GM06990 (cell line): ENCODE data around the gene HYAL4.

Experiments
- DNase-seq: peaks from one replicate; pipeline ENCODE4 v3.0.0-alpha.2; 2011; ENCODE audit not compliant: insufficient read length; ENCODE audit errors: extremely low read depth
- H3K27me3 ChIP-seq: replicated peaks from 2 replicates; pipeline ENCODE4 v1.6.0; 2011; ENCODE audit warnings: low read length; ENCODE audit not compliant: control insufficient read depth, insufficient read depth
- H3K36me3 ChIP-seq: 2 replicates; pipeline ENCODE4 v1.5.1; 2011; ENCODE audit warnings: low read length; ENCODE audit not compliant: control insufficient read depth, insufficient read depth
- H3K4me3 ChIP-seq: replicated peaks from 2 replicates; pipeline ENCODE4 v1.5.1; 2011; ENCODE audit warnings: low read depth, mild to moderate bottlenecking, control low read depth, low read length
- CTCF ChIP-seq: IDR thresholded peaks from 2 replicates; pipeline ENCODE4 v1.5.1; 2011; ENCODE audit warnings: low read length, control low read depth, mild to moderate bottlenecking, inconsistent platforms; ENCODE audit not compliant: insufficient read depth, poor library complexity, severe bottlenecking

The HYAL4 gene, protein sequence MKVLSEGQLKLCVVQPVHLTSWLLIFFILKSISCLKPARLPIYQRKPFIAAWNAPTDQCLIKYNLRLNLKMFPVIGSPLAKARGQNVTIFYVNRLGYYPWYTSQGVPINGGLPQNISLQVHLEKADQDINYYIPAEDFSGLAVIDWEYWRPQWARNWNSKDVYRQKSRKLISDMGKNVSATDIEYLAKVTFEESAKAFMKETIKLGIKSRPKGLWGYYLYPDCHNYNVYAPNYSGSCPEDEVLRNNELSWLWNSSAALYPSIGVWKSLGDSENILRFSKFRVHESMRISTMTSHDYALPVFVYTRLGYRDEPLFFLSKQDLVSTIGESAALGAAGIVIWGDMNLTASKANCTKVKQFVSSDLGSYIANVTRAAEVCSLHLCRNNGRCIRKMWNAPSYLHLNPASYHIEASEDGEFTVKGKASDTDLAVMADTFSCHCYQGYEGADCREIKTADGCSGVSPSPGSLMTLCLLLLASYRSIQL

GRCh38 chr7:123844712-123845219 is at the start of gene HYAL4:
HYAL4 (plus strand) TSS chr7:123845169; CDS start chr7:123868274, 23,105 bp downstream.
- Histone ChIP-seq H3K27me3 (no peaks in the 10 kb centered on the region), H3K4me3 (no peak within 1 kb of the TSS), H3K36me3 (no peaks in the 10 kb centered on the region)
- no peak for TF ChIP-seq CTCF
- no peak for DNase-seq

GRCh38 chr7:123795917-123796316 is 49.1 kb upstream of the HYAL4 start:
- Histone ChIP-seq H3K36me3 (no peaks in the 10 kb centered on the region), H3K27me3 (no peaks in the 10 kb centered on the region), H3K4me3 (no peak overlapping the region)
- no peak for DNase-seq
- no peak for TF ChIP-seq CTCF

DNA sequence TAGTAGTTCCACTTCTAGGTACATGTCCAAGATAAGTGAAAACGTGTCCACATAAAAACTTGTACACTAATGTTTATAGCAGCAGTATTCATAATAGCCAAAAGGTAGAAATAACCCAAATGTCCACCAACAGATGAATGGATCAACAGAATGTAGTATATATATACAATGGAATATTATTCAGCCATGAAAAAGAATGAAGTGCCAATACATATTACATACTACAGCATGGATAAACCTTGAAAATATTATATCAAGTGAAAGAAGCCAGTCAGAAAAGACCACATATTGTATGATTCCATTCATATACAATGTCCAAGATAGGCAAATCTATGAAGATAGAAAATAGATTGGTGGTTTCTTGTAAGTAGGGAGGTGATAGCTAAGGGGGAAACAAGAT is 48.4 kb upstream of the HYAL4 start:
- Histone ChIP-seq H3K4me3 (no peak overlapping the region), H3K27me3 (no peaks in the 10 kb centered on the region), H3K36me3 (no peaks in the 10 kb centered on the region)
- DNase-seq = no peak
- no peak for TF ChIP-seq CTCF

DNA sequence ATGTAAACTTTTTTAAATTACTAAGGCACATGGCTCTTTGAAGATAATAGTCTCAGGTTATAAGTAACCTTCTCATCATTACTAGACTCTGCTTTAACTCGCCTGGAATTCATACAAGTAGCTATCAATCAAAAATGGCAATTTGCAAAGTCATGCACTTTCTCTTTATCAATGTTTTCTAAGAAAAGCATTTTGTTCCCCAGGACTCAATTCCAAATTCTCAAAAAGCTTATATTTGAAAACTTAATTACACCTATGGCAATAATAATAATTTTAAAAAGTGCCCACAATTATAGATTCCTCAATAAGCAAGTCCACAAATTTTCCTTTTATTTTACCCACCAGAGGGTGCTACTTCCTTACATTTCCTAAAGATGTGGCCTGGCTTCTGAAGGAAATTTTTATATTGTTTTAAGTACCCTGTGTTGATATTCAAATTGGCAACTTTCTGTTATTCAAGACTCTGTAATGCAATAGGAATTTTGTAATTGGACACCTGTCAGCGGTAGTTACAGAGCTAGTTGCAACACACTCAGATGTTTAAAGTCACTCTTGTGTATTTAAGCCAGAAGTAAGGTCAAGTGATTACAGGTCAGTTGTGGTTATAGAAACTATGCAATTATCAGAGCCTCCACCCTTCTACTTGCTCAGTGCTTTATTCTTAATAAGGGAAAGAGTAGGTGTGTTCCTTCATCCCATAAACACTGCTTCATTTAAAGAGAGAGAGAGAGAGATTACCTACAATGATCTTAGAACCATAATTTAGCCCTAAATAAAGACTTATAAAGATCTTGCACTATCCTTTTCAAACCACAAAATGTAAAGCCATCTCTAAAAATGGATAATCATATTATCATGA is 47.1 kb upstream of the HYAL4 start:
- H3K36me3 ChIP-seq = no peaks in the 10 kb centered on the region
- peak; percentile 43 for TF ChIP-seq CTCF
- DNase-seq = peak; percentile 6
- no peak overlapping the region for H3K4me3 ChIP-seq
- no peaks in the 10 kb centered on the region for H3K27me3 ChIP-seq

DNA sequence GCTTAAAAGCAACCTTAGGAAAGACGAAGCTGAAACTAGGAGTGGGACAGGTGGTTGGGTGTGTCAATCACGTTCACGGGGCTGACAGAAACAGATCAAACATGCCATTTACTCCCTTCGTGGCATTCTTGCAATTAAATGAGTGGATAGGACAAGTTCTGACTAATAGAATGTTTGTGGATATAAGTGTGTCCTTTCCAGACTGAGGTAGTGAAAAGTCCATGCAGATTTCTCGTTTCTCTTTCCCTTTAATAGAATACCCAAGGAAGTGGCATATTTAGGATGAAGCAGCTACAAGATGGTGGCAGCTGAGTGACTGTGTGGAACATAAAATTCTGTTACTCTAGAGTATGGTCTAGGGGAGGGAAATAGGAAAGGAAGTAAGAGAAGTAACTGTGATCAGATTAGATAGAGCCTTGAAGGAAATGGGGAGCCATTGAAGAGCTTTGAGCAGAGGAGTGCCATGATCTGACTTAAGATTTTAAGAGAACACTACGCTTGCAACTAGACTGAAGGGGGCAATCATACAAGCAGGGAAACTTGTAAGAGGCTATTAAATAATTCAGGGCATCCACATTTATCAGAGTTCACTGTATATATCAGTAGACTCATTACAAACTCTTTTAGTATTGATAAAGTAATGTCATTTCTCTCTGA is 46.3 kb upstream of the HYAL4 start:
- no peak for TF ChIP-seq CTCF
- H3K4me3 ChIP-seq = no peak overlapping the region
- DNase-seq = no peak
- no peaks in the 10 kb centered on the region for H3K27me3 ChIP-seq
- H3K36me3 ChIP-seq = no peaks in the 10 kb centered on the region
